ENCODE data around the gene CLEC4D. TPM values are rescaled to one million over a fixed set of nuclear protein-coding genes. Genes with fewer than 3 reads are reported as not detected.

CLEC4D gene
- total RNA-seq, 1 experiment from 2014 or later, result 0.42 TPM

GRCh38 chr12:8527250-8528130 is 14.2 kb downstream of the CLEC4D start:
- H2BK12ac ChIP-seq (ENCODE audit: insufficient read length, low read depth, low read length), result no peak overlapping the region
- H3K23me2 ChIP-seq (ENCODE audit: insufficient read length, low read depth, low read length, poor library complexity, severe bottlenecking), result no peaks in the 10 kb centered on the region
- H3K36me3 Mint-ChIP-seq (ENCODE audit: insufficient read depth in 1 of 3, low read depth in 3 of 3), result peaks cover 3 to 27% (median 10%) of the 10 kb centered on the region in 3 experiments; a peak in 6 of 7 replicates
- H3K9ac ChIP-seq (ENCODE audit: extremely low read depth, insufficient read length, low read length), result no peak overlapping the region
- H2BK5ac ChIP-seq (ENCODE audit: insufficient read length, low read length), result no peak overlapping the region
- peak overlapping the region; percentile 83 for H3K14ac ChIP-seq (ENCODE audit: insufficient read depth, low read length)
- no peak overlapping the region for H3K23ac ChIP-seq (ENCODE audit: insufficient read length, low read depth, low read length)
- peak overlapping the region; percentile 19 for H2AFZ ChIP-seq (ENCODE audit: low read length)
- H3K79me2 ChIP-seq (ENCODE audit: insufficient read depth, low read length), result no peaks in the 10 kb centered on the region
- no peaks in the 10 kb centered on the region; the same call in 1 of the 2 replicates for H3K4me1 ChIP-seq (ENCODE audit: insufficient read depth, low read length)
- H3K27ac ChIP-seq (ENCODE audit: insufficient read length, low read depth, low read length), result no peak overlapping the region
- peaks cover 32 to 34% of the 10 kb centered on the region in 2 experiments for H3K9me3 Mint-ChIP-seq
- H3K27ac Mint-ChIP-seq, result peak overlapping the region in 1 of 3 experiments; percentile 31; a peak in 1 of 7 replicates
- no peak overlapping the region for H4K5ac ChIP-seq (ENCODE audit: insufficient read length, low read depth, low read length)
- no peak overlapping the region for H2BK20ac ChIP-seq (ENCODE audit: low read depth, low read length, poor library complexity, severe bottlenecking)
- H3T11ph ChIP-seq (ENCODE audit: low read length), result no peak overlapping the region
- peaks cover 10% of the 10 kb centered on the region in 2 experiments for H3K4me1 Mint-ChIP-seq
- no peak overlapping the region for H2BK15ac ChIP-seq (ENCODE audit: low read depth, low read length)
- H2AK5ac ChIP-seq (ENCODE audit: insufficient read length, low read length), result no peak overlapping the region
- no peak overlapping the region for H2BK120ac ChIP-seq (ENCODE audit: low read depth, low read length, poor library complexity, severe bottlenecking)
- no CpG with 5 or more reads among the region's 30 CpGs for WGBS (ENCODE audit: extremely low coverage, insufficient read length, low lambda C conversion rate)
- no peaks in the 10 kb centered on the region for H3K9me3 ChIP-seq (ENCODE audit: control insufficient read depth, low read depth, low read length)
- TF ChIP-seq CTCF (conservative IDR thresholded peaks at IDR 0.05), result no peak
- no peak overlapping the region for H3K4ac ChIP-seq (ENCODE audit: low read depth, low read length)
- peak; percentile 76 for DNase-seq
- H3K4me2 ChIP-seq (ENCODE audit: insufficient read depth, insufficient read length, low read length), result no peak overlapping the region
- H3K4me3 Mint-ChIP-seq, result no peak overlapping the region
- H3K79me1 ChIP-seq (ENCODE audit: insufficient read depth, low read depth, low read length, poor library complexity, severe bottlenecking), result no peaks in the 10 kb centered on the region
- peak overlapping the region; percentile 82 for H3K18ac ChIP-seq (ENCODE audit: insufficient read length, low read depth, low read length)
- H3K56ac ChIP-seq (ENCODE audit: insufficient read length, low read depth, low read length), result no peak overlapping the region
- H4K91ac ChIP-seq (ENCODE audit: insufficient read length, low read depth, low read length), result no peak overlapping the region
- no peaks in the 10 kb centered on the region for H3K27me3 ChIP-seq (ENCODE audit: insufficient read depth, low read length)
- H3K27me3 Mint-ChIP-seq (ENCODE audit: low read depth), result no peaks in the 10 kb centered on the region
- no peaks in the 10 kb centered on the region for H4K20me1 ChIP-seq (ENCODE audit: control insufficient read depth, insufficient read depth, insufficient read length)
- H4K8ac ChIP-seq (replicated peaks; ENCODE audit: insufficient read length, low read depth, low read length), result no peak overlapping the region
